PC-3 (cell line): Measurements from ENCODE around the gene HTN1. TPM values are rescaled to one million over a fixed set of nuclear protein-coding genes. Genes with fewer than 3 reads are reported as not detected.
"Not testable (repeated sequence)": the region's sequence is repeated elsewhere in the genome, so short reads cannot be mapped to it uniquely, and the experiment has no call there.

Source experiments
- ATAC-seq: fragments of 200-7000 bp; cut with Tn5 transposase; 2 replicates; pipeline ENCODE4 v1.9.1; 2020; ENCODE audit warnings: mild to moderate bottlenecking, moderate library complexity
- BruUV-seq: library from RNA; stranded (reverse); fragments of 400-500 nt; replicated peaks from 2 replicates; lab custom pipeline; 2021; lab: Mats Ljungman, UMichigan
- CTCF ChIA-PET: fragments of 300-600 bp; sonication (Branson Sonifier 250); formaldehyde crosslinking; loops from one replicate; lab custom pipeline; 2022; ENCODE audit warnings: antibody characterized with exemption; lab: Charles Lee
- POLR2A ChIA-PET: fragments of 300-600 bp; sonication (Branson Sonifier 250); formaldehyde crosslinking; loops from one replicate; lab custom pipeline; 2022; ENCODE audit warnings: antibody characterized with exemption; ENCODE audit not compliant: unreplicated experiment; lab: Charles Lee
- DNase-seq: peaks from one replicate; pipeline ENCODE4 v3.0.0-alpha.2; 2015
- H2AFZ ChIP-seq: fragments of 300-600 bp; sonication (generic); 2 replicates; pipeline ENCODE4 v1.6.0; 2016; ENCODE audit warnings: antibody characterized with exemption, low read length
- H3F3A ChIP-seq: fragments of 300-600 bp; sonication (generic); one replicate; pipeline ENCODE4 v1.6.0; 2017; ENCODE audit warnings: antibody characterized with exemption, low read length, control low read depth, mild to moderate bottlenecking; ENCODE audit not compliant: unreplicated experiment
- H3K27ac ChIP-seq: fragments of 300-600 bp; sonication (generic); 2 replicates; pipeline ENCODE4 v1.5.1; 2016; ENCODE audit warnings: mild to moderate bottlenecking, low read length
- H3K27me3 ChIP-seq: fragments of 300-600 bp; sonication (generic); 2 replicates; pipeline ENCODE4 v1.6.1; 2016; ENCODE audit warnings: low read length, mixed read lengths
- H3K36me3 ChIP-seq: fragments of 300-600 bp; sonication (generic); 2 replicates; pipeline ENCODE4 v1.6.1; 2016; ENCODE audit warnings: low read depth, mixed run types, low read length, mixed read lengths
- H3K4me1 ChIP-seq: fragments of 300-600 bp; sonication (generic); 2 replicates; pipeline ENCODE4 v1.5.1; 2016; ENCODE audit warnings: low read length; ENCODE audit not compliant: insufficient read depth
- H3K4me2 ChIP-seq: fragments of 300-600 bp; sonication (generic); 2 replicates; pipeline ENCODE4 v1.6.0; 2016; ENCODE audit warnings: low read length
- H3K4me3 ChIP-seq: fragments of 300-600 bp; sonication (generic); 2 replicates; pipeline ENCODE4 v1.5.1; 2016; ENCODE audit warnings: mild to moderate bottlenecking, low read length, mixed read lengths
- H3K79me2 ChIP-seq: fragments of 300-600 bp; sonication (generic); 2 replicates; pipeline ENCODE4 v1.6.1; 2017; ENCODE audit warnings: low read length, mixed read lengths
- H3K9ac ChIP-seq: fragments of 300-600 bp; sonication (generic); 2 replicates; pipeline ENCODE4 v1.6.0; 2016; ENCODE audit warnings: mild to moderate bottlenecking, low read length
- H3K9me2 ChIP-seq: fragments of 300-600 bp; sonication (generic); replicated peaks from 2 replicates; pipeline ENCODE4 v1.6.1; 2016; ENCODE audit warnings: mixed run types, low read length, mixed read lengths
- H3K9me3 ChIP-seq: fragments of 300-600 bp; sonication (generic); 2 replicates; pipeline ENCODE4 v1.6.1; 2016; ENCODE audit warnings: low read length, mixed read lengths
- H4K20me1 ChIP-seq: fragments of 300-600 bp; sonication (generic); 2 replicates; pipeline ENCODE4 v1.6.1; 2016; ENCODE audit warnings: low read length, mixed read lengths
- EZH2 ChIP-seq: fragments of 300-600 bp; sonication (generic); IDR thresholded peaks from one replicate; pipeline ENCODE4 v1.6.1; 2017; ENCODE audit warnings: antibody characterized with exemption, mild to moderate bottlenecking, low read length; ENCODE audit not compliant: unreplicated experiment
- EZH2phosphoT487 ChIP-seq: fragments of 300-600 bp; sonication (generic); IDR thresholded peaks from 2 replicates; pipeline ENCODE4 v1.6.1; 2018; ENCODE audit warnings: mild to moderate bottlenecking, antibody characterized with exemption, low read length, borderline replicate concordance
- intact Hi-C: fragments of 100-400 bp; cut with micrococcal nuclease; formaldehyde crosslinking; loops from 2 replicates; pipeline ENCODE4 v1.9.0; 2023
- total RNA-seq: library from RNA; depleted of rRNA; stranded (reverse); fragments of >200 nt; gene quantifications from 2 replicates; pipeline ENCODE4 v1.2.3, GENCODE V29; 2014
- TF ChIP-seq, protein P1 (sequence below): fragments of 300-600 bp; sonication (generic); conservative IDR thresholded peaks from 2 replicates; pipeline ENCODE4 v1.5.1; 2017; ENCODE audit warnings: antibody characterized with exemption, low read depth, mild to moderate bottlenecking, low read length

The HTN1 gene
- total RNA-seq, 1 experiment from 2014 or later, result not detected

DNA sequence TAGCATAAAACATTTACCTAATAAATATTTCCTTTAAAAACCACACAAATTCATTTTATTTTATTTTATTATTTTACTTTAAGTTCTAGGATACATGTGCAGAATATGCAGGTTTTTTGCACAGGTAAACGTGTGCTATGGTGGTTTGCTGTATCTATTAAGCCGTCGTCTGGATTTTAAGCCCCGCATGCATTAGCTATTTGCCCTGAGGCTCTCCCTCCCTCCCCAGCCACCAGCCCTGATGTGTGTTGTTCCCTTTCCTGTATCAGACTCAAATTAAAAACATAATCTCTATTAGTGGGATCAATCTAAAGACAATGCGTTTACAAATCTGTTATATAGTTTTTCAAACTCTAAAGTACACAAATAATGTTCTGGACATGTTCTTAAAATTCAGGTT lies 23.2 kb upstream of the HTN1 start:
- no peak for DNase-seq
- H3K27ac ChIP-seq, result no peak overlapping the region
- no peaks in the 10 kb centered on the region for H3K79me2 ChIP-seq
- no peak for ATAC-seq
- H3F3A ChIP-seq, result no peaks in the 10 kb centered on the region
- H3K4me1 ChIP-seq, result no peaks in the 10 kb centered on the region
- ChIA-PET POLR2A (no interaction called here), CTCF (no interaction called here)
- no peak overlapping the region for H2AFZ ChIP-seq
- no peaks in the 10 kb centered on the region for H3K36me3 ChIP-seq
- H3K9me2 ChIP-seq, result no peaks in the 10 kb centered on the region
- H3K27me3 ChIP-seq, result no peaks in the 10 kb centered on the region
- TF ChIP-seq EZH2phosphoT487, result no peak
- TF ChIP-seq, protein P1, sequence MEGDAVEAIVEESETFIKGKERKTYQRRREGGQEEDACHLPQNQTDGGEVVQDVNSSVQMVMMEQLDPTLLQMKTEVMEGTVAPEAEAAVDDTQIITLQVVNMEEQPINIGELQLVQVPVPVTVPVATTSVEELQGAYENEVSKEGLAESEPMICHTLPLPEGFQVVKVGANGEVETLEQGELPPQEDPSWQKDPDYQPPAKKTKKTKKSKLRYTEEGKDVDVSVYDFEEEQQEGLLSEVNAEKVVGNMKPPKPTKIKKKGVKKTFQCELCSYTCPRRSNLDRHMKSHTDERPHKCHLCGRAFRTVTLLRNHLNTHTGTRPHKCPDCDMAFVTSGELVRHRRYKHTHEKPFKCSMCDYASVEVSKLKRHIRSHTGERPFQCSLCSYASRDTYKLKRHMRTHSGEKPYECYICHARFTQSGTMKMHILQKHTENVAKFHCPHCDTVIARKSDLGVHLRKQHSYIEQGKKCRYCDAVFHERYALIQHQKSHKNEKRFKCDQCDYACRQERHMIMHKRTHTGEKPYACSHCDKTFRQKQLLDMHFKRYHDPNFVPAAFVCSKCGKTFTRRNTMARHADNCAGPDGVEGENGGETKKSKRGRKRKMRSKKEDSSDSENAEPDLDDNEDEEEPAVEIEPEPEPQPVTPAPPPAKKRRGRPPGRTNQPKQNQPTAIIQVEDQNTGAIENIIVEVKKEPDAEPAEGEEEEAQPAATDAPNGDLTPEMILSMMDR, result no peak
- TF ChIP-seq EZH2, result no peak
- no peaks in the 10 kb centered on the region for H4K20me1 ChIP-seq
- no peak overlapping the region for H3K9ac ChIP-seq
- intact Hi-C loops, result no loop called here
- H3K9me3 ChIP-seq, result no peaks in the 10 kb centered on the region
- no peak overlapping the region for H3K4me2 ChIP-seq
- no peak overlapping the region for H3K4me3 ChIP-seq
- no TSS peak for BruUV-seq

DNA sequence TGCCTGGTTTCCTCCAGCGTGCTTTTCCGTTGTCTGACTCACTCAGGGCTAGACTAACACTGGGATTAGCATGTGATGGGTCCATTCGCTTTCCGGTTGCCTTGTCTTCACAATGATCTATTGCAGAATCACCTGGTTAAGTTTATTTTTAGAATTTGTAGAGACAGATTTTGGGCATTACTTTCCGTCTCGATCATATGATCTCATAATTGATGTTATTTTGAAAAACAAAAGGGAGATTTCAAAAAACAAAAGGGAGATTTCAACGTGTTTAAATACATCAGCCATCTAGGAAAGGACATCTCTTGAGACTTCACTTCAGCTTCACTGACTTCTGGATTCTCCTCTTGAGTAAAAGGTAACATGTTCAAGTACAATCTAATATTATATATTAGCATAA lies 22.1 kb upstream of the HTN1 start, which contains the start of gene HTN3:
TSS of gene HTN3 (plus strand) at position 301 of the 400 bp plus-strand sequence. CDS start 2,282 bp downstream, outside the sequence.
- ATAC-seq, H3K4me3 ChIP-seq, H3K4me1 ChIP-seq, H3K27ac ChIP-seq, H3K27me3 ChIP-seq, POLR2A ChIA-PET, H3K9me2 ChIP-seq, H3K4me2 ChIP-seq, H3K79me2 ChIP-seq, H3F3A ChIP-seq, H3K9me3 ChIP-seq, intact Hi-C loops, CTCF ChIA-PET, H4K20me1 ChIP-seq, BruUV-seq, DNase-seq, H2AFZ ChIP-seq, H3K36me3 ChIP-seq, H3K9ac ChIP-seq: not testable (repeated sequence)

DNA sequence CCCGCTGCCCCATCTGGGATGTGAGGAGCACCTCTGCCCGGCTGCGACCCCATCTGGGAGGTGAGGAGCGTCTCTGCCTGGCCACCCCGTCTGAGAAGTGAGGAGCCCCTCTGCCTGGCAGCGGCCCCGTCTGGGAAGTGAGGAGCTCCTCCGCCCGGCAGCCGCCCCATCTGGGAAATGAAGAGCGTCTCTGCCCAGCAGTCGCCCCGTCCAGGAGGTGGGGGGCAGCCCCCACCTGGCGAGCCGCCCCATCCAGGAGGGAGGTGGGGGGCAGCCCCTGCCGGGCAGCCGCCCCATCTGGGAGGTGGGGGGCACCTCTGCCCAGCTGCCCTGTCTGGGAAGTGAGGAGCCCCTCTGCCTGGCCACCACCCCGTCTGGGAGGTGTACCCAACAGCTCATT lies 12.7 kb upstream of the HTN1 start:
- H3F3A ChIP-seq, POLR2A ChIA-PET, intact Hi-C loops: not testable (repeated sequence)

DNA sequence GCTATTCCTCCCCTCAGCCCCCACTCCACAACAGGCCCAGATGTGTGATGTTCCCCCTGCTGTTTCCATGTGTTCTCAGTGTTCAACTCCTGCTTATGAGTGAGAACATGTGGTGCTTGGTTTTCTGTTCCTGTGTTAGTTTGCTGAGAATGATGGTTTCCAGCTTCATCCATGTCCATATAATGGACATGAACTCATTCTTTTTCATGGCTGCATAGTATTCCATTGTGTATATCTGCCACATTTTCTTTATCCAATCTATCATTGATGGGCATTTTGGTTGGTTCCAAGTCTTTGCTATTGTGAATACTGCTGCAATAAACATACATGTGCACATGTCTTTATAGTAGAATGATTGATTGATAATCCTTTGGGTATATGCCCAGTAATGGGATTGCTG lies 10.3 kb upstream of the HTN1 start:
- H3K27me3 ChIP-seq, H3K36me3 ChIP-seq, H3K9me2 ChIP-seq, H3K9me3 ChIP-seq, H3F3A ChIP-seq, H3K4me3 ChIP-seq, H3K4me1 ChIP-seq, CTCF ChIA-PET, H4K20me1 ChIP-seq, DNase-seq, intact Hi-C loops, H3K9ac ChIP-seq, H3K27ac ChIP-seq, H2AFZ ChIP-seq, BruUV-seq, POLR2A ChIA-PET, ATAC-seq, H3K4me2 ChIP-seq, H3K79me2 ChIP-seq: not testable (repeated sequence)

More for the DNA sequence above, 12.7 kb upstream of the HTN1 start:
- CTCF ChIA-PET, H3K4me1 ChIP-seq, H3K9me3 ChIP-seq, H4K20me1 ChIP-seq, BruUV-seq, H3K27me3 ChIP-seq, H2AFZ ChIP-seq, DNase-seq, H3K9ac ChIP-seq, H3K4me3 ChIP-seq, H3K4me2 ChIP-seq, H3K36me3 ChIP-seq, H3K79me2 ChIP-seq, H3K9me2 ChIP-seq, ATAC-seq, H3K27ac ChIP-seq: not testable (repeated sequence)
